Measurements from ENCODE around the gene ABHD2. TPM values are rescaled to one million over a fixed set of nuclear protein-coding genes. Genes with fewer than 3 reads are reported as not detected.

The ABHD2 gene
- total RNA-seq, 4 donors from 2014 or later, result 19.3 to 150 (median 64.5) TPM

- H3K9me3 ChIP-seq, result no peaks in the 10 kb centered on the region
- peak overlapping the region; percentile 77 to 88 (median 82) for H3K27ac ChIP-seq
- H3K27me3 ChIP-seq, result no peaks in the 10 kb centered on the region
- H3K36me3 ChIP-seq, result peaks cover 0 to 11% of the 10 kb centered on the region in 2 donors
- H3K4me3 ChIP-seq, result no peak overlapping the region
- ATAC-seq, result peak; percentile 10 to 25
- H3K4me1 ChIP-seq, result peaks cover 72 to 77% of the 10 kb centered on the region in 2 donors
- intact Hi-C loops (cut with DNase I; ENCODE audit: low total_unique reads) (no loop called here), in situ Hi-C loops (cut with MboI; ENCODE audit: low sequenced_read_pairs in 4 of 4) (no loop called here)
- TF ChIP-seq POLR2A (IDR thresholded peaks at IDR 0.05) (no peak), CTCF (IDR thresholded peaks at IDR 0.05 in 4 of 5, conservative IDR thresholded peaks at IDR 0.05 in 1 of 5) (no peak)
- no peak for DNase-seq
These were observed 48.0 kb downstream of the ABHD2 start for GRCh38 chr15:89136078-89136806.

GRCh38 chr15:89136818-89137772, 48.8 kb downstream of the ABHD2 start:
- no peak overlapping the region for H3K4me3 ChIP-seq
- H3K27ac ChIP-seq, result peak overlapping the region; percentile 77 to 88 (median 82)
- no peaks in the 10 kb centered on the region for H3K27me3 ChIP-seq
- in situ Hi-C loops (cut with MboI; ENCODE audit: low sequenced_read_pairs in 4 of 4) (no loop called here), intact Hi-C loops (cut with DNase I; ENCODE audit: low total_unique reads) (no loop called here)
- peaks cover 74 to 83% of the 10 kb centered on the region in 2 donors for H3K4me1 ChIP-seq
- peaks cover 0 to 11% of the 10 kb centered on the region in 2 donors for H3K36me3 ChIP-seq
- DNase-seq (peak; percentile 79 to 92), ATAC-seq (peak; percentile 90 to 91)
- peak in 1 of 2 donors; percentile 29 for TF ChIP-seq POLR2A (IDR thresholded peaks at IDR 0.05)
- no peak for TF ChIP-seq CTCF (IDR thresholded peaks at IDR 0.05 in 4 of 5, conservative IDR thresholded peaks at IDR 0.05 in 1 of 5)
- no peaks in the 10 kb centered on the region for H3K9me3 ChIP-seq

GRCh38 chr15:89137926-89138325, 49.7 kb downstream of the ABHD2 start:
- Histone ChIP-seq H3K4me1 (peaks cover 74 to 84% of the 10 kb centered on the region in 2 donors), H3K27ac (peak overlapping the region; percentile 77 to 88 (median 82)), H3K4me3 (no peak overlapping the region), H3K9me3 (no peaks in the 10 kb centered on the region), H3K36me3 (peaks cover 0 to 11% of the 10 kb centered on the region in 2 donors), H3K27me3 (no peaks in the 10 kb centered on the region)
- in situ Hi-C loops (cut with MboI; ENCODE audit: low sequenced_read_pairs in 4 of 4) (no loop called here), intact Hi-C loops (cut with DNase I; ENCODE audit: low total_unique reads) (loop anchor here (2.0 kb wide), 1 partner anchor 33 kb away; no protein-coding TSS in a partner anchor)
- no peak for ATAC-seq
- DNase-seq, result no peak
- TF ChIP-seq CTCF (IDR thresholded peaks at IDR 0.05 in 4 of 5, conservative IDR thresholded peaks at IDR 0.05 in 1 of 5), result no peak
- no peak for TF ChIP-seq POLR2A (IDR thresholded peaks at IDR 0.05)

- in situ Hi-C loops (cut with MboI; ENCODE audit: low sequenced_read_pairs in 4 of 4), result no loop called here
These were observed 50.9 kb downstream of the ABHD2 start for GRCh38 chr15:89138999-89139612.

More at GRCh38 chr15:89138999-89139612, 50.9 kb downstream of the ABHD2 start:
- intact Hi-C loops (cut with DNase I; ENCODE audit: low total_unique reads), result loop anchor here (2.0 kb wide), 1 partner anchor 32 kb away; no protein-coding TSS in a partner anchor
- Histone ChIP-seq H3K36me3 (peaks cover 0 to 11% of the 10 kb centered on the region in 2 donors), H3K4me1 (peaks cover 78 to 89% of the 10 kb centered on the region in 2 donors), H3K27me3 (no peaks in the 10 kb centered on the region), H3K27ac (peak overlapping the region; percentile 77 to 88 (median 82)), H3K9me3 (no peaks in the 10 kb centered on the region), H3K4me3 (no peak overlapping the region)
- DNase-seq (peak in 1 of 2 donors; percentile 40), ATAC-seq (peak; percentile 34 to 63)
- TF ChIP-seq POLR2A (IDR thresholded peaks at IDR 0.05) (peak in 1 of 2 donors; percentile 39), CTCF (IDR thresholded peaks at IDR 0.05 in 4 of 5, conservative IDR thresholded peaks at IDR 0.05 in 1 of 5) (no peak)

Data from gastrocnemius medialis (tissue), 4 donors.